AG10803 (cell line): ENCODE results near the gene MED15.
"Not testable (repeated sequence)": the region's sequence is repeated elsewhere in the genome, so short reads cannot be mapped to it uniquely, and the experiment has no call there.

ENCODE experiments used
- DNase-seq: peaks from one replicate; pipeline ENCODE4 v3.0.0; 2010; ENCODE audit warnings: low read depth
- H3K4me3 ChIP-seq: 2 replicates; pipeline ENCODE4 v1.5.1; 2011; ENCODE audit warnings: mild to moderate bottlenecking, low read length, control low read depth
- TF ChIP-seq, protein P1 (sequence below): conservative IDR thresholded peaks from 2 replicates; pipeline ENCODE4 v1.5.1; 2011; ENCODE audit warnings: mild to moderate bottlenecking, low read length, control low read depth, inconsistent platforms

Gene MED15

DNA sequence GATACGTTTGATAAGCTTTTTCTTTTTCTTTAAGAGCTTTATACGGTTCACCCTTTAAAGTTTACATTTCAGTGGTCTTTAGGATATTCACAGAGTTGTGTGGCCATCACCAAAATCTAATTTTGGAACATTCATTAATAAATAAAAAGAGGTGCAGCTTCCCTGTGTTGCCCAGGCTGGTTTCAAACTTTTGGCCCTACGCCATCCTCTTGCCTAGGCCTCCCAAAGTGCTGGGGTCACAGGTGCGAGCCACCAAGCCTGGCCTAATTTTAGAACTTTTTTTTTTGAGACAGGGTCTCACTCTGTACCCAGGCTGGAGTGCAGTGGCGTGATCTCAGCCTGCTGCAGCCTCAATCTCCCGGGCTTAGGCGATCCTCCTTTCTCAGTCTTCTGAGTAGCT is 30.6 kb downstream of the MED15 start:
- TF ChIP-seq, protein P1, sequence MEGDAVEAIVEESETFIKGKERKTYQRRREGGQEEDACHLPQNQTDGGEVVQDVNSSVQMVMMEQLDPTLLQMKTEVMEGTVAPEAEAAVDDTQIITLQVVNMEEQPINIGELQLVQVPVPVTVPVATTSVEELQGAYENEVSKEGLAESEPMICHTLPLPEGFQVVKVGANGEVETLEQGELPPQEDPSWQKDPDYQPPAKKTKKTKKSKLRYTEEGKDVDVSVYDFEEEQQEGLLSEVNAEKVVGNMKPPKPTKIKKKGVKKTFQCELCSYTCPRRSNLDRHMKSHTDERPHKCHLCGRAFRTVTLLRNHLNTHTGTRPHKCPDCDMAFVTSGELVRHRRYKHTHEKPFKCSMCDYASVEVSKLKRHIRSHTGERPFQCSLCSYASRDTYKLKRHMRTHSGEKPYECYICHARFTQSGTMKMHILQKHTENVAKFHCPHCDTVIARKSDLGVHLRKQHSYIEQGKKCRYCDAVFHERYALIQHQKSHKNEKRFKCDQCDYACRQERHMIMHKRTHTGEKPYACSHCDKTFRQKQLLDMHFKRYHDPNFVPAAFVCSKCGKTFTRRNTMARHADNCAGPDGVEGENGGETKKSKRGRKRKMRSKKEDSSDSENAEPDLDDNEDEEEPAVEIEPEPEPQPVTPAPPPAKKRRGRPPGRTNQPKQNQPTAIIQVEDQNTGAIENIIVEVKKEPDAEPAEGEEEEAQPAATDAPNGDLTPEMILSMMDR, result no peak
- no peak overlapping the region for H3K4me3 ChIP-seq
- DNase-seq, result no peak

DNA sequence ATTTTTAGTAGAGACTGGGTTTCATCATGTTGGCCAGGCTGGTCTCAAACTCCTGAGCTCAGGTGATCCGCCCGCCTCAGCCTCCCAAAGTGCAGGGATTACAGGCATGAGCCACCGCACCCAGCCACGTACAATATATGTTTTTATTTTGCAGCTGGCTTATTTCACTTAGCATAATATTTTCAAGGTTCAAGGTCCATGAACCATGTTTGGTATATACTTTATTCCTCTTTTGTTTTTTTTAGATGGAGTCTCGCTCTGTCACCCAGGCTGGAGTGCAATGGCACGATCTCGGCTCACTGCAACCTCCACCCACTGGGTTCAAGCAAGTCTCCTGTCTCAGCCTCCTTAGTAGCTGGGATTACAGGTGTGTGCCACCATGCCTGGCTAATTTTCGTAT is 31.5 kb downstream of the MED15 start:
- DNase-seq, H3K4me3 ChIP-seq: not testable (repeated sequence)

DNA sequence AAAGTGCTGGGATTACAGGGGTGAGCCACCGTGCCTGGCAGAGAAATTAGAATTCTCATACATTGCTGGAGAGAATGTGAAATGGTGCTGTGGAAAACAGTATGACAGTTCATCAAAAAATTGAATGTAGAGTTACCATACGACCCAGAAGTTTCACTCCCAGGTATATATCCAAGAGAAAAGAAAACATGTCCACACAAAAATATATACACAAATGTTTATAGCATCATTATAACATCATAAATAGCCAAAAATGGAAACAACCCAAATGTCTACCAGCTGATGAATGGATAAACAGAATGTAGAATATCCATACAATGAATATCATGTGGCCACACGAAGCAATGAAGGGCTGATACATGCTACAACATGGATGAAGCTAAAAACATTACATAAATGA is 34.6 kb downstream of the MED15 start:
- H3K4me3 ChIP-seq, result no peak overlapping the region
- DNase-seq, result no peak
- TF ChIP-seq, protein P1, result no peak

DNA sequence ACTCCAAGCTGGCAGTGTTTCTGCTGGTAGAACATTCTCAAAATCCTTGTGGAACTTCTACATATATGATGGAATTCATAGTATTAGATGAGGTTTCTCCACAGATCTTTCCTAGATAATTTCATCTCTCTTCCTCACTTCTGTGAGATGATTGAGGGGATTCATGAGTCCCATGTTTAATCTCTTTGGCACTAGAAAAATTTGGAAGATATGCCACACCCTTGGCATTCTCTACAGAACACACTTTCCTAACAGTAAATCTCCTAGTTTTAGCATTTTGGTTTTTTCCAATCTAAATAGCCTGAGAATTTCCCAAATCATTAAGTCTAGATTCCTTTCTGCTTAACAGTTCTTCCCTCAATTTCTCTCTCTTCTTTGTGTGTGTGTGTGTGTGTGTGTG is 35.3 kb downstream of the MED15 start:
- DNase-seq, result peak; percentile 71
- H3K4me3 ChIP-seq, result no peak overlapping the region
- TF ChIP-seq, protein P1, result no peak

DNA sequence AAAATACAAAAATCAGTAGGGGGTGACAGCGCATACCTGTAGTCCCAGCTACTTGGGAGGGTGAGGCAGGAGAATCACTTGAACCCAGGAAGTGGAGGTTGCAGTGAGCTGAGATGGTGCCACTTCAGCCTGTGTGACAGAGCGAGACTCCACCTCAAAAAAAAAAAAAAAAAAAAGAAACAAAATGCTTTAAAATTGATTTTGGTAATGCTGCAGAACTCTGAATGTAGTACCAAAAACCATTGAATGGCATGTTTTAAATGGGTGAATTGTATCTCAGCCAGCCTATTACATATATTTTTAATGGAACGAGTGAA is 37.9 kb downstream of the MED15 start:
- DNase-seq, H3K4me3 ChIP-seq: not testable (repeated sequence)

DNA sequence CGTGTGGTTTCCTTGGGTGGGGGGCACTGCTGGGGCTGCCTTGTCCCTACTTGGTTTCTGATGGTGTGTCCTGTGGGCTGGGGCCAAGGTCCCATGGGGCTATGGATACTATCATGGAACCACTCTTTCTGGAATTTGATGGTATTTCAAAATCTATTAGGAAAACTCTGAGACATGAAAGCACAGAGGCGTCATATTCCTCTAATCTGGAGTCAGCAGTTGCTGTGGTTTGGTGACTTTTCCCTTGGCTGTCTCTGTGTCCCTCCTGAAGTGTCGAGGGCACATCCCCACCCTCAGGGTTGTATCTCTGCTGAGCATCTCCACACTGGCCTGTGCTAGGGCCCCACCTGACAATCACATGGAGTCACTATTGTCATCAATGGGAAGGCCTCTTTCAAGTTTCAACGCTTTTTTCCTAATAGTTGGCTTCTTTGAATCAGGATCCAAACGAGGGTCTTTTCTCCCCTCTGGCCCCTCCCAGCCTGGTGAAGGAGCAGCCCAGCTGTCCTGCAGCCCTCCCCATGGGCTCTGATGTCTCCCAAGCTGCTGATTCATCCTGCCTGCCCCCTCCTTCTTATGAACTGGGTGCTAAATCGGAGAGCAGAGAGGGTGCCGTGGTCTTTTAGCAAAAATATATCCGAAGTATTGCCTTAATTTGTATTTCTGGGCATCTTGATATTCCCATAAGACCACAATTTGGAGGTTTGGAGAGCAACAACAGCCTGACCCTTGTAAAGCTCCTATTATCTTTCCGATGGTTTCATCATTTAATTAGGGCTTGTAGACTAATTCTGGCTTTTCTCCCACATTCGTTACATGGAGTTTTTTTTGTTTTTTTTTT is 38.5 kb downstream of the MED15 start:
- H3K4me3 ChIP-seq, result no peak overlapping the region
- TF ChIP-seq, protein P1, result no peak
- DNase-seq, result no peak

DNA sequence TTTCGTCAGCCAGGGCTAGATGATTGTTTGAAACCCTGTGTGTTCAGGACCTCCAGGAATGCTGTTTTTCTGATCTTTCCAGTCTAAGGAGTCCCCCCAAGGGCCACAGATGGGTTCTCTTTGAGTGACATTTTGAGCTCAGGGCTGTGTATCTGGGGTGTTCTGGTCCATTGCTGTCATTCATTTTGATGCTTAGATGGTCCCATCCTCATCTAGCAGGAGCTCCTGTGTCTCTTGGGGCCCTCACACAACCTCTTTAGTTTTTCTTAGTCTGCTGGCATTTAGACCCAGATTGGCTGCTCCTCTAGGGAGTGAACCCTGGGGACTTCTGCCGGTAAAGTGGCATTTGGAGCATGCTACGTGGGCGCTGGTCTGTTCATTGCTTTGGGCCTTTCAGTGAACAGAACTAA is 39.1 kb downstream of the MED15 start:
- DNase-seq, result no peak
- TF ChIP-seq, protein P1, result no peak
- H3K4me3 ChIP-seq, result no peak overlapping the region

DNA sequence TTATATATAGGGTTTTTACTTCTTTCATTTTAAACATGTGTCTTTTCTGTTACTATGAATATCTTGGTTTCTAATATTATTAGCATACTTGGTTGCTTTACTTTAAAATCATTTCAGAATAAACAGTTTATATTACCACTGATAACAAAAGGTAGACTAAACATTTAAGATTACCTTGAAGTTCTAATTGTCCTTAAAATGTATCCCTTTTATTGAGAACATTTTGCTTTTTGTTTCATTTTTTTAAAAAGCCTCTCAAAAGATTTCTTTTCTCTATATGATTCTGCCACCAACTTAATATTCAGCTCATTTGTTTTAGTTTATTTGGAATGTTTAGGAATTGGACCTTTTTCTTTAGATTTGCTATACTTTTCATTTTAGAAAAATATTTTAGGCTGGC is 39.6 kb downstream of the MED15 start:
- H3K4me3 ChIP-seq, result no peak overlapping the region
- no peak for DNase-seq
- TF ChIP-seq, protein P1, result no peak
